HFF-Myc (cell line): ENCODE results near the gene PRKN.
"Not testable (repeated sequence)": the region's sequence is repeated elsewhere in the genome, so short reads cannot be mapped to it uniquely, and the experiment has no call there.

Experiments used
- DNase-seq: peaks from one replicate; pipeline ENCODE4 v3.0.0-alpha.2; 2011; ENCODE audit warnings: low read depth; ENCODE audit errors: extremely low read depth
- H3K4me3 ChIP-seq: replicated peaks from 2 replicates; pipeline ENCODE4 v1.5.1; 2011; ENCODE audit warnings: low read depth, mild to moderate bottlenecking, control low read depth, low read length
- CTCF ChIP-seq: IDR thresholded peaks from 2 replicates; pipeline ENCODE4 v1.5.1; 2012; ENCODE audit warnings: mild to moderate bottlenecking, low read depth, low read length, control low read depth; ENCODE audit errors: missing control alignments

Gene PRKN

DNA sequence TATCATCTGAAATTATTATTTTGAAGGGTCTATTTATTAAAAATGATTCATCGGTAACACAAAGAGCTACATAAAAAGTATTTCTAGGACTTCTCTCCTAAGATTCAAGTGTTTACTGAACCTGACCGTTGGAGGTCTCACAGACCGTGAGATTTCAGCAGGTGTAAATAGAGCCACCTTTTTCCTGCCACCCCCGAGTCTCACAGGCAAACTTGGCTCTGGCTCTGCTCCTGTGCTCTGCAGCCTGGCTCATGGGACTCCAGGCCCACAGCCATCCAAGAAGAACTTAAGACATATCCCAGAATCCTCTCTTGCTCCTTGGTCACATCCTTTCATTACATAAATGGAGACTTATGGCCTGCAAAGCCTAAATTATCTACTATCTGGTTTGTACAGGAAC is 1385.9 kb downstream of the PRKN start:
- no peak overlapping the region for H3K4me3 ChIP-seq
- no peak for TF ChIP-seq CTCF
- DNase-seq, result no peak

DNA sequence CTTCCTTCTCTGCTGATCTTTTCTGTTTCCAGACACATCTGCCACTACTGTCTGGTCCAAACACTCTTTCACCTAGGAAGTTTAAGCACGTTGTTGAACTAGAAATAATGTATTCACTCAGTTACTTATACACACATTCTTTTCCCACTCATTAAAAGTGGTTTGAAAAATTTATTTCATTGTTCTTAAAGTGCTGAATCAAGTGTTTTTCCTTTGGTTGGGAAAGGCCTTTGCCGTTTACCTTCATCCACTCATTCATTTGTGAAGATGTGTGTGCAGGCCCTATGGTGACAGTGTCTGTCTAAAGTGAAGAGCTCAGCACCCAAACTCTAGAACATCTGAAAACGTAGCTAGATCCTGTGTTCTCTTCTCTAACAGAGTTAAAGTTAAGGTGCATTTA is 1389.6 kb downstream of the PRKN start:
- no peak for DNase-seq
- TF ChIP-seq CTCF, result no peak
- H3K4me3 ChIP-seq, result no peak overlapping the region

DNA sequence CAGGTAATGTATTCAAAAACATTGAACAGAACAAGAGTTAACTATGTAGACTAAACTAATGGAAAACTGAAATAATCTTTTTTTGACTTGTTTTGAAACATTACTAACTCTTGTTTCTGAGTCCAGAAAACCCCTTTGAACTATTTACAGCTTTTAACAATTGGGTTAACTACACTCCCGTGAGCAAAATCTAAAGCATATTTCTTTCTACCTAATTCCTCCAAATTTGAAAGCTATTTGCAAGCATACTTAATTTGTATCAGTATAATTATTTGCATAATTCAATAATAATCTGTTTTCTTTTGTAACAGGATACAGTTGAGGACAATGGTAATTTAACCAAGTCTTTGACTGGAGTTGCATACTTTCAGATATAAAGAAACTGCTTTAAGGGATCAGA is 1391.1 kb downstream of the PRKN start:
- H3K4me3 ChIP-seq, result no peak overlapping the region
- TF ChIP-seq CTCF, result no peak

DNA sequence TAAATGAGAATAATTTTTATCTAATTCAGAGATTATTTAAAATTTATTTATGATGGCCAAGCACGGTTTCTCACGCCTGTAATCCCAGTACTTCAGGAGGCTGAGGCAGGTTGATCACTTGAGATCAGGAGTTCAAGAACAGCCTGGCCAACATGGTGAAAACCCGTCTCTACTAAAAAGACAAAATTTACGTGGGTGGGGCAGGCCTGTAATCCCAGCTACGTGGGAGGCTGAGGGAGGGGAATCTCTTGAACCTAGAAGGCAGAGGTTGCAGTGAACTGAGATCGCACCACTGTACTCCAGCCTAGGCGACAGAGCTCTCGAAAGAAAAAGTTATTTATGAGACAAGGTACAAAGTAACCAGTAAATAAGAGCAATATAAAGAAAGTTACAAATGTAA is 1394.2 kb downstream of the PRKN start:
- no peak for DNase-seq
- no peak for TF ChIP-seq CTCF
- H3K4me3 ChIP-seq, result no peak overlapping the region

More for the DNA sequence above, 1391.1 kb downstream of the PRKN start:
- DNase-seq, result no peak

DNA sequence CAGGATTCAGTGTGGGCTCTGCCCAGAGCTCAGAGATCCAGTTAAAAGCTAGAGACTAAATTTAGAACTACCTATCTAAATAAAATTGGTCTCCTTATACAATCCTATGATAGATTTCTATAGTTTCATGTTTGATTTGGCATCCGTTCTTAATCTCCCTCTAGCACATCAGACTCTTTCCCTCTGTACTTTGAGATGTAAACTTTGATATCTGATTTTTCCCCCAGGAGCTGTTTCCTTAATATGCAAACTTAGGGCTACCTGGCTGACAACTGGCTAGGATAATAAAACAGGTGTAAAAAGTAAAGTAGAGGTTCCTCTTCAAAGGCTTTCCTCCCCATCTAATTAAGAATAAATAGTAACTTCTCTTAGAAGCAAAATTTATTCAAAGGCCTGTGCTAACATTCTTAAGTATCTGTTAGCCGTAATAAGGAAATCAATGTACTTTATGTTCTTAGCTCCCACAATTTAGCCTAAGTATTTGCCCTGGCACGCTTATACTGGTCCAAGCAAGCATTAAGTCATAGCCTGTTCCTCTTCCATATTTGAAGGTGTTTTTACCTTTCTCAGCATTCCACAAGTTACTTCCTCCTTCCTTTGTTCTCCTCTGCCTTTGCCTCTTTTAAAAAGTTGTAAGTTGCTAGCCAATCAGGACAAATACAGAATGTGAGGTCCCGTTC is 1396.0 kb downstream of the PRKN start:
- not testable (repeated sequence) for H3K4me3 ChIP-seq, DNase-seq

GRCh38 chr6:161327360-161327953 is 1400.1 kb downstream of the PRKN start:
- no peak for DNase-seq
- TF ChIP-seq CTCF, result no peak
- H3K4me3 ChIP-seq, result no peak overlapping the region

DNA sequence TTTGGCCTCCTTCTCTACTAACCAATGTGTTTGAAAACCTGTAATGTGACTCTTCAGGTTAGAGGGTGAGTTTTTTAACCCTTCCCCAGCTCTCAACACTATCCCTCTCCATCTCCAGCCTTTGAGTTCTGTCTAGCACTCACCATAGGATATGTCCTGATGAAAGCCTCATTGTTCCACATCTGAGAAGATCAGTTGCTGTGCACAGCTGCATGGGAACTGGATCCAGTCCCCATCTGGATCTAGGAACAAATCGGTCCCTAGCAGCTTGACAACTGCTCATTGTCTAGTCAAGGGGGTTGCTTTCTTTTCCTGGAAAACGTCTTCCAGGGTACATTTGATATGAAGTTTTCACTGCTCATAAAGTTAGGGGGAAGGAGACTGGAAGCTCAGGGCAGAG is 1408.3 kb downstream of the PRKN start:
- TF ChIP-seq CTCF, result no peak
- no peak for DNase-seq
- H3K4me3 ChIP-seq, result no peak overlapping the region
